ENCODE data around the gene DDX41. TPM values are rescaled to one million over a fixed set of nuclear protein-coding genes. Genes with fewer than 3 reads are reported as not detected.

Gene DDX41
- total and polyA plus RNA-seq, 2 of the 13 experiments (the other 11 are each of a cell fraction or from before 2014, with no cell fraction given), result 62.8 to 105 TPM

DNA sequence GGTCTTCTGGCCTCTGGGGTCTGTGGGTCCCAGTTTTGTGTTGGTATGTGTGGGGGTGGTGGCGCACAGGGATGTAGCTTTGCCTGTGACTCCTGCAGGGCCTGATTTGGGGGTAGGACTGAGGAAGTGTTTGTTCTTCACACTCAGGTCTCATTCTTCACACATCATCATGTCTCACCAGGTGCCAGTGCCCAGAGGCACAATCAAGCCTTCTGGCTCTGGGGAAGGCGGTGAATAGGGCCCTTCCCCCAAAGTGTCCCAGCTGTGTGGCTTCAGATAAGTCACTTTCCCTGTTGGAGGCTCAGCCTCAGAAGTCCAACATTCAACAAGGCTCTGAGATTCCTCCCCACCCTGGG, 48.5 kb downstream of the DDX41 start:
- POLR2A ChIA-PET, result no interaction called here
- no peak overlapping the region for H3K4me3 ChIP-seq (replicated peaks in 1 of 3; ENCODE audit: insufficient read depth in 1 of 3, low read depth in 2 of 3, low read length in 3 of 3)
- H3K27me3 ChIP-seq (ENCODE audit: control insufficient read depth in 1 of 2, insufficient read depth in 2 of 2, low read length in 2 of 2), result no peaks in the 10 kb centered on the region
- peaks cover 3% of the 10 kb centered on the region for H3K79me2 ChIP-seq (ENCODE audit: insufficient read depth, low read length)
- no TSS peak for BruUV-seq (replicated peaks)
- H3K36me3 ChIP-seq (replicated peaks in 1 of 2; ENCODE audit: control insufficient read depth in 1 of 2, insufficient read depth in 2 of 2, low read length in 2 of 2), result peaks cover 3 to 16% of the 10 kb centered on the region in 2 experiments; a peak in 3 of 5 replicates
- H2AFZ ChIP-seq (ENCODE audit: low read length), result no peak overlapping the region
- H3K9ac ChIP-seq (ENCODE audit: insufficient read depth, low read depth, low read length), result no peak overlapping the region
- H3K9me3 ChIP-seq (ENCODE audit: low read length), result no peaks in the 10 kb centered on the region
- no peak overlapping the region for H3K27ac ChIP-seq (ENCODE audit: extremely low read length, insufficient read depth, low read length)
- WGBS (ENCODE audit: low lambda C conversion rate), result 86% methylated on average over 1 of the region's 2 CpGs
- DNase-seq (ENCODE audit: low spot score) (no peak), FAIRE-seq (no peak), ATAC-seq (no peak)
- peaks cover 9% of the 10 kb centered on the region; the same call in 1 of the 2 replicates for H4K20me1 ChIP-seq (ENCODE audit: insufficient read depth, low read length)
- in situ Hi-C loops (cut with HindIII; ENCODE audit: extremely low pct_ligation_motif_present, low pct_unique_long_range_greater_than_20kb), result loop anchor here (25.0 kb wide), 1 partner anchor 356 kb away; no protein-coding TSS in a partner anchor
- H3K4me1 ChIP-seq (ENCODE audit: insufficient read depth, low read length), result peaks cover 17% of the 10 kb centered on the region
- intact Hi-C loops (cut with micrococcal nuclease; ENCODE audit: unreplicated experiment), result no loop called here
- no peak overlapping the region for H3K4me2 ChIP-seq (ENCODE audit: low read depth, low read length)
- CTCF ChIA-PET (ENCODE audit: low intra/inter-chr PET ratio, low total read pairs), result no interaction called here
- TF ChIP-seq SOX6 (IDR thresholded peaks at IDR 0.05) (no peak), SOX6 (CRISPR knock-in tag; IDR thresholded peaks at IDR 0.05) (no peak), ZNF318 (CRISPR knock-in tag; IDR thresholded peaks at IDR 0.05) (no peak), ZBTB21 (CRISPR knock-in tag; IDR thresholded peaks at IDR 0.05) (no peak), ZNF75D (CRISPR knock-in tag; IDR thresholded peaks at IDR 0.05; ENCODE audit: borderline replicate concordance) (no peak), ZNF431 (CRISPR knock-in tag; IDR thresholded peaks at IDR 0.05; ENCODE audit: borderline replicate concordance, low read depth) (no peak), RFX1 (IDR thresholded peaks at IDR 0.05) (no peak), FIP1L1 (IDR thresholded peaks at IDR 0.05; ENCODE audit: borderline replicate concordance, insufficient read depth, low read depth, low read length) (no peak), SP4 (CRISPR knock-in tag; IDR thresholded peaks at IDR 0.05) (no peak), EHMT2 (IDR thresholded peaks at IDR 0.05; ENCODE audit: borderline replicate concordance, low read depth, low read length) (no peak)
- TF ChIP-seq, protein P1, sequence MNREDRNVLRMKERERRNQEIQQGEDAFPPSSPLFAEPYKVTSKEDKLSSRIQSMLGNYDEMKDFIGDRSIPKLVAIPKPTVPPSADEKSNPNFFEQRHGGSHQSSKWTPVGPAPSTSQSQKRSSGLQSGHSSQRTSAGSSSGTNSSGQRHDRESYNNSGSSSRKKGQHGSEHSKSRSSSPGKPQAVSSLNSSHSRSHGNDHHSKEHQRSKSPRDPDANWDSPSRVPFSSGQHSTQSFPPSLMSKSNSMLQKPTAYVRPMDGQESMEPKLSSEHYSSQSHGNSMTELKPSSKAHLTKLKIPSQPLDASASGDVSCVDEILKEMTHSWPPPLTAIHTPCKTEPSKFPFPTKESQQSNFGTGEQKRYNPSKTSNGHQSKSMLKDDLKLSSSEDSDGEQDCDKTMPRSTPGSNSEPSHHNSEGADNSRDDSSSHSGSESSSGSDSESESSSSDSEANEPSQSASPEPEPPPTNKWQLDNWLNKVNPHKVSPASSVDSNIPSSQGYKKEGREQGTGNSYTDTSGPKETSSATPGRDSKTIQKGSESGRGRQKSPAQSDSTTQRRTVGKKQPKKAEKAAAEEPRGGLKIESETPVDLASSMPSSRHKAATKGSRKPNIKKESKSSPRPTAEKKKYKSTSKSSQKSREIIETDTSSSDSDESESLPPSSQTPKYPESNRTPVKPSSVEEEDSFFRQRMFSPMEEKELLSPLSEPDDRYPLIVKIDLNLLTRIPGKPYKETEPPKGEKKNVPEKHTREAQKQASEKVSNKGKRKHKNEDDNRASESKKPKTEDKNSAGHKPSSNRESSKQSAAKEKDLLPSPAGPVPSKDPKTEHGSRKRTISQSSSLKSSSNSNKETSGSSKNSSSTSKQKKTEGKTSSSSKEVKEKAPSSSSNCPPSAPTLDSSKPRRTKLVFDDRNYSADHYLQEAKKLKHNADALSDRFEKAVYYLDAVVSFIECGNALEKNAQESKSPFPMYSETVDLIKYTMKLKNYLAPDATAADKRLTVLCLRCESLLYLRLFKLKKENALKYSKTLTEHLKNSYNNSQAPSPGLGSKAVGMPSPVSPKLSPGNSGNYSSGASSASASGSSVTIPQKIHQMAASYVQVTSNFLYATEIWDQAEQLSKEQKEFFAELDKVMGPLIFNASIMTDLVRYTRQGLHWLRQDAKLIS (CRISPR knock-in tag; IDR thresholded peaks at IDR 0.05), result no peak

Data from HepG2 (cell line).